HG03196 (cell line): ENCODE results near the gene C5orf15.

ENCODE experiments used
- ATAC-seq: cut with Tn5 transposase; IDR thresholded peaks from one replicate; pipeline ENCODE4 v1.9.1; 2021; ENCODE audit not compliant: unreplicated experiment

C5orf15 gene

DNA sequence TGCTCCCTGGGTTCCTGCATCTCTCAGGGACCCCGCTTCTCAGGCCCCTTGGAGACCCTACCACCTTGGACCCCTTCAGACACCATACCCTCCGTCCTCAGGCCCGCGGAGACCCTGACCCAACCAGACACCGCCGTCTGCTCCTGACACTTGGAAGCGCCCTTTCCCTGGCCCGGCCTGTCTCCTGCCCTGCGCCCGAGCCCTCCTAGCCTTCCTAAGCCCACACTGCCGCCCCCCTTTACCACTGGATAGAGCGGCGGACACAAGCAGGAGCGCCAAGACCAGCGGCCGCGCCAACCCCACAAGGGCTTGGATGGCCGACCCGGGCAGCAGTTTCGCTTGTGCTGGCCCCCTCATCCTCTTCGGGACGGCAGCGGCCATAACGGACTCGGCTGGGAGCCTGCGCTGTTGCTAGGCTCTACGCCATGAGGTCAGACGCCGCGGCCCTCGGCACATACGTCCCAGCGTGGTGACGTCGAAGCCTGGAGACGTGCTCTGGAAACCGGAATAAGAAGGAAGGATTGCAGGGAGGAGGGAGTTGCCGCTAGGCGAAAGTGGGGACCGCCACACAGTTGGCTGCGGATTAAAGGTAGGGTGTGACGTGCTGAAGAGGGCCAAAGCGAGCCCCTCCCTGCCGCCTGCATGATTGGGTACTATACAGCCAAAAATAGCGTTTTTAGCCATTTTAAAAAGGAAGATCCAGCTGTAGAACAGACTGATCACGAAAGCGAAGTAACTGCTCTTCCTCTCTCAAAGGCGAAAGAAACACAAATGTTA is at the start of gene C5orf15:
C5orf15 (minus strand) TSS at position 422 of the 777 bp plus-strand sequence; CDS start at position 381, 41 bp downstream.
- peak; percentile 94 for ATAC-seq

DNA sequence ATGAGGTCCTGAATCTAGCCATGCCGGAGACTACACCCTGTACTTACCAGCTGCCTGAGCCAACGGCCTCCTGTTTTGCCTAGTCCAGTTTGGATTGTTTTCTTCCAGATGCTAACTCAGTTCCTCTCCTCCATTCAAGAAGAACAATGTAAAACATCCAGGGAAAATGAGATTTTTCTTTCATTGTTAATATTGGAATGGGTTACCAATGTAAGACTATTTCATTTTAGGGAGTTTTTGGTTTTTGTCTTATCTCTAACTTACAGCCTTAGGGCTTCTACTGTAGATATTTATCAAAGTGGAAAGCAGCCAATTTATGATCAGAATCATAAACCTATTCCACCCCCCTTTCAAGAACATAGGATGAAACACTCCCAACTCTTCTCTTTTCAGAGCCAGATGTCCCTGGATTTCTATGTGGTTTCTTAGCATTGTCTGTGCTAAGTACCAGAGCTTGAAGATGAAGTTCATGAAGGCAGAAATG is 39.9 kb upstream of the C5orf15 start:
- ATAC-seq = no peak

DNA sequence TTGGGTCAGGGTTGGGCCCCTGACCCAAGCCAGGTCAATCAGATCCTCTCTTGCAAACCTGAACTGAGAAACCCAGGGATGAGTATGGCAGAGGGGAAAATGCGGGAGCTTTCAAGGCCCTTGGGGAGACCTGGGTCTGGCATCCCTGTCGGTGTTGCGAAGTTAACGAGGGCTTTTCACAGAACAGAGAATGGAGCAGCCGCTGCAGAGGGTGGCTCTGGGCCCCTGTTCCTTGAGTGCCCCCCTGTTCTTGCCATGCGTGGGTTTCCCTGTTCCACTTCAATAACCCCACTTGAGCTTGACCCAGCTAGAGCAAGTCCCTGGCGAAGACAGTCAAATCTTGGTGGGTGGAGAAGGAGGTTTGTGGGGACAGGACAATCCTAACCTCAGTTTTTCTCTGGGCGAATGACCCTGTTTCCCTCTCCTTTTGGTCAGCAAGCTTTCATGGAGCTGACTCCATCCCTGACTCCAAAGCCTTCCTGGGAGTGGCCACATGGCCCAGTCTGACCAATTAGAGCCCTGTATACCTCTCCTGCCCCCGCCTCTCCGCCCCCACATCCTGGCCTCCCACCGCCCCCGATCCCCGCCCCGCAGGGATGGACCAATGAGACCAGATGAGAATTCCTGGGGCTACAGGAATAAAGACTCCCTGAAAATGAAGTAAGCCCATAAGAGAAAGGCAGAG is 39.3 kb upstream of the C5orf15 start:
- no peak for ATAC-seq

DNA sequence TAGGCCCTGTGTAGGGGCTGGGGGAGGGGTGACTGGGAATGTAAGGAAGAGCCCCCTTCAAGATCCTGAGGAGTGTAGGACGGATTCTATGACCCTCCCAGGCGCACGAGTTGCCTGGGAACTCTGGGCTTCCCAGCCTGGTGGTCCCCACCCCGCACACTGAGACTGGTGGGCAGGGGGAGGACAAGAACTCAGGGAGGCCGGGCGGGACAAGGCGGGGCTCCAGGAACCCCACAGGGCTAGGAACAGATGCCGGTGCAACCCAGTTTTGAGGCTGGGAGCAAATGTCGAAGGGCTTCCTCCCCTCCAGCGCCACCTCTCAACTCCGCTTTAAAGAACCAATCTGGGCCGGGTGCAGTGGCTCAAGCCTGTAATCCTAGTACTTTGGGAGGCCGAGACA is 37.7 kb upstream of the C5orf15 start:
- ATAC-seq = no peak

DNA sequence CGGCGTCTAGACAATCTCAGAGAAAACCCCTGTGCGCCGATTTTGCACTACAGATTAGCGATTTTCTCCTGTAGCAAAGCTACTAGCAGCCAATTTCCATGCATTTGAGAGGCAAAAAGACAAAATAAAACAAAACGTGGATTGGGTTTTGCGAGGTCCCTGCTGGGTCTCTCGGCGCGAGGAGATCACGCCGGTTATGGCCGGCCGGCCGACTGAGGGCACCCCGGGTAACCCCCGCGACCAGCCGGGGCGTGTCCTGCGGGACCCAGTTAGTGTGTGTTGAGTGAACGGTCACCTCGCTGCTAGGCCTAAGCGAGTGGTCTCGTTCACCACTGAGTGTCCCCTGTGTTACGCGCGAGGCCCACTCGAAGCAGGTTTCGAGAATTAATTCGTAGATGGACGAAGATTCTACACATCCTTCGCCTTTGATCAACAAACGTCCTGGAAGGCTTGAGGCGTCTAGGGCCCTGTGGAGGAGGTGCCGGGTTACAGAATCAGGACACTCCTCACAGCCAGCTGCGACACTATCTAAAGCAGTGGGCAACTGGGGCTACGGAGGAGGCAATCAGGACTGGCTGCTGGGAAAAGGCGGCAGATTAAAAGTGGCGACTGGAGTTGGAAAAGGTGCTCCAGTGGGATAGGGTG is 37.1 kb upstream of the C5orf15 start:
- no peak for ATAC-seq

DNA sequence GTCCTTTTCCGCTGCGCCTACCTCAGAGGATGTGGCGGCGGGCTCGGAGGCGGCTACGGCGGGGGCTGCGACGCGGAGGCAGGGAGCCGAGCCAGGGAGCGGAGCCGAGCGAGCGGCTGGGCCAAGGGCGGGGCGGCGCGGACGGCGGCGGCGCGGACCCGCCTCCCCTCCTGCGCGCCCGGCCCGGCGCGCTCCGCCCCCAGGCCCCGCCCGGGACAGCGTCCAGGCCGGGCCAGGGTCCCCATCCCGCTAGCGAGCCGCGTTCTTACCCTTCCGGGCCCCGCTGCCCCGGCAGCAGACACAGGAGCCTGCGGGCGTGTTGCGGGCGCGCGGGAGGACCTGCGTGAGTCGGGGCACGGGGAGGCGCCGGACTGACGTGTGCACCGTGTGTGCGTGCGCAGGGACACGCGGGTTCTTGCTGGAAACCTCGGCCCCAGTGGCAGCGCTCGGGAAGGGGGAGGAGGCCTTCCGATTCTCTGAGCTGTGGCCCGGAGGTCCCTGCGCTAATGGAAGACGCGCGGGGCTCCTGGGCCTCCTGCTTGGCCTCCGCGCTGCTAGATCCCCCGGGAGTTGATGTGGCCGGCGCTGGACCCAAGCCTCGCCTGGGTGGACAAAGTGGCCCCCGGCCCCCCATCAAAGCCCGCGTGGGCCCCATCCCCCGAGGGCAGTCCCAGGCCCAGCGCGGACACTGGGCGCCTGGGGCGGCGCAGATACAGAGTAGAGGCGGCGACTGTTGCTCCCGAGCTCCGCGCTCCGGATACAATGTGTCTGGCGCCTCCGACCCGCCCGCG is 36.4 kb upstream of the C5orf15 start, which contains the start of gene VDAC1:
VDAC1 (minus strand) TSS at position 350 of the 791 bp plus-strand sequence. CDS start 11,963 bp downstream, outside the sequence.
- peak; percentile 70 for ATAC-seq

DNA sequence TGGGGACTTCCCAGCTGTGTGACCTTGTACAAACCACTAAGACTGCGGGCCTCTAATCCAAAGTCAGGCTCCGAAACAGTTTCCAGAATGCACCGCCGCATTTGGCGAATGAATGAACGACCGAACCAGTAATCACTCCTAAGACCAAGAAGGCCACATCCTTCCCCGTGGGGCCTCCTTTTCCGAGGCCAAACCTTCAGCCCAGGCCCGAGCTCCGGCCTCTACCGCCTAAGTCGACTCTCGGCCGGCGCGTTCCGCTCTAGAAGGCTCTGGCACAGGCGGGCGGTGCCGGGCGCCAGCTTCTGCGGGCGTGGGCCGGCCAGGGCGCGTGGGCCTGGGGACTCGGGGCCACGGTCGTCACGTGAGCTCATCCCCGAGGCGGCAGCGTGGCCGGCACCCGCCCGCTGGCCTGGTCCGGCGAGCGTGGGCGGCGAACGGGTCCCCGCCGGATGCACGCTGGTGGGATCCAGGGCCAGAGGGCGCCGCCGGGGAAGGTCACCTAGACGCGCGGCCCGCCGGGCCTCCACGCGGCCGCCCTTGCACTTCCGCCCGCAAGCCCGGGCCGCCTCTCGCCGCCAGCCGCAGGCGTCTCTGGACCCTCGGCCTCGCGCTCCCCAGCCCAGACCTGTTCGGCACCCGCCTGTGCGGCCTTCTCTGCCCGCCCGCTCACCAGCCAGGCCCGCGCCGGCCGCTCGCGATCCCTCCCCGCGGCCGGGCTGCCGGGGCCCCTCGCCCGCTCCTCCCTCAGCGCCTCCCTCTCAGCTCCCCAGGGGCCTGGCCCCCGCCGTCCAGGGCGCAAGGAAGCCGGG is 35.6 kb upstream of the C5orf15 start:
- ATAC-seq = peak; percentile 40

DNA sequence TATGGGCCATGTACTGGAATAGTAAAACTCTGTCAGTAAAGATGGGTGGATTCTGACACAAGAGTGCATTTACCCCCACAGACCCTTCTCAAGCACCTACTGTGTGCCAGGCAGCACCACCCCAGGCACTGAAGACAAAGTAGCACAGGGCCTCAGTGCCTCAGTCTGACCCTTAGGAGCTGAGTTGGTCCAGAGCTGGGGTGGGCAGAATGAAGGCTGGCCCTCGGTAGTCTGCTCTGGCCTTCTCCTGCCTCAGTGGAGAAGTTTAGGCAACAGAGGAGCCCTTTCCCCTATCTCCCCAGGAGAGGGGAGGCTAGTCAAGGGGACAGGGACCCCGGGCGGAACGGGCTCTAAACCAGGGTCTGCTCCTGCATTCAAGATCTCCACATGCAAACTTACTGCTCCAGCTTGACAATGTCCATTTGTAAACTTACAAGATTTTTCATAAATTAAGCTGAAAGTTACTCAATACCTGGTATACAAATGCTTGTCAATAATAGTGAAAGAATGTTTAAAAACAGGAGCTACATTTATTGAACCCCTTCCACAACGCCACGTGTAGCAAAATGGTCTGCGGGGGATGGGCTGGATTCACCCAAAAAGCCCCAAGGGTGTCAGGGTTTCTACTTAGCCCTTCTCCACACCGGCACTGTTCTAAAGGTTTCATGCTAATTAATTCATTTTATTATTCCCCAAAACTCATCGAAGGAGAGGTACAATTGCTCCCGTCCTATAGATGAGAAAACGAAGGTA is 34.8 kb upstream of the C5orf15 start:
- ATAC-seq = no peak

DNA sequence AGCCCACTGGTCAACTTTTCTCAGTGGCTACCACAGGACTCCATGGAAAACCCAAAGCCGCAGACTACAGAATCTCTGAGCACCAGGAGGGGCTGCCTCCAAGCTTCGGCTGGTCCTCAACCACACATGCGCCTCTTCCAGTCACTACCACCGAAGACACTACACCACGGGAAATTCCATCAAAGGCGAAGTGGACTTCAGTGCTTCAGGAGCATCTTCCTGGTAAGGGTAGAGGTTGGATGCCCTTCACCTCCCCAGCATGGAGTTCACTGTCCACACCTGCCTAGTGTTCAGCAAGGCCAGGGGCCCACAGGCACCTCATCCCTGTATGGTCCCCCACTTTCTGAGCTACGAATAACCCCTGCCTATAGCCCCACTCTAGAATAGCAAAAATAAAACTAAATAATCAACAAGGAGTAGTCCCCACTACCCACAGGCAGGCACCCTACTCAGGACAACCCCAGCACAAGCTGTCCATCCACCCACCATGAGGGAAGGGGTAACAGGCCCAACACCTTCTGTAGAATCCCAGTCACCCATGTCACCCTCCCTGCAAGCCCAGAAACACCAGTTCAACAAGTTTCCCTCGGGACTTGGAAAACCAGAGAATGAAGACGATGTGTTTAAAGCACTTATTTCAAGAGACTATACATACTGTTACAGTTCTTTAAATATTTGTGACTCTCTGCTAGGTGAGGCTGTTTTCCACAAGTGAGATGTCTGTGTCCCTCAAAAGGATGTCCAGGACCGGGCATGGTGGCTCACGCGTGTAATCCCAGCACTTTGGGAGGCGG is 33.7 kb upstream of the C5orf15 start:
- ATAC-seq = no peak

DNA sequence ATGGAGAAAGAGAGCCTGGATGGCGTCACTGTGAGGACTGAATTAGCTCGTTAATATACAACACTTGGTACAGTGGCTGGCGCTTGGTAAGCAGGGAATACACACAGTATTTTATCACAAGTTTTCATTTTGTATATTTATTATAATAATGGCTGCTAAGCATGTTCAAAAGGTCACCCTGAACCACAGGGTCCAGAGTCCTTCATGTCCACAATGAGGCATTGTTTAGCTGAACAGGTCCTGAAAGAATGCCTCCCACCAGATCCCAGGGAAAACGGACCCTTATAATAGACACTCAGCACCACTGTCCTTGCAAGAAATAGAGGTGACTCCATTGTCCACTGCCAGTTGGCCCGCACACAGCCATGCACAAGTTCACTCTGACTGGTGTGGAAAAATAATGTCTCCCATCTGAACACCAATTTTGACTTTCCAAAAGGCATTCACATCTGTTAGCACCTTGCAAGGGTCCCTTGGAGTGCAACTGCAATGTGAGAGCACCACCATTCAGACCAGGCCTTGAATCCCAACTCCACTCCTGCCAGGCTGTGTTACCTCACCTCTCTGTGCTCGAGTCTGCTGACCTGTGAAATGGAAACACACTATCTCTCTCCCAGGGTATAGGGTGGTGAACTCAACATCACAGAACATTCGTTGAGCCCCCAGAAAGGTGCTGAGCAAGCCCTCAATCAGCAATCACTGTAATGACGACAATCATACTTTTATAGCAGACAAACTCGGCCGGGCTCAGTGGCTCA is 32.5 kb upstream of the C5orf15 start:
- ATAC-seq = no peak

DNA sequence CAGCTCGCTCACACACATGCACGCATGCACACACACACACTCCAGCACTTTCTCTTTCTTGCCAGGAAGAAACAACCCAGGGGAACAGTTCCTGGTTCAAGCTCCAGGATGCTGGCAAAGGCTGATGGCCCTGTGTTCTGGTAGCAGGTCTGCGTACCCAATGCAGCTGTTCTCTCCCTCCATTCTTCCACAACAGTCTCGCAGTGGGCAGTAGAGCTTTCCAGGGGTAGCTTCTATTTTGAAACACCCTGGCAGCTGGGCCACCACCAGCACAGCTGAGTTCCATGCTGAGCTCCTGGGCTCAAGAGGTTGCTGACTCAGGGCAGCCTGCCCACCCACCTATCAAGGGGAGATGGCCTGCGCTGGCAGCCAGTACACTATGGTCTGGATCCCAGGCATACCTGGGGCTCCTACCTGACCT is 31.7 kb upstream of the C5orf15 start:
- no peak for ATAC-seq

DNA sequence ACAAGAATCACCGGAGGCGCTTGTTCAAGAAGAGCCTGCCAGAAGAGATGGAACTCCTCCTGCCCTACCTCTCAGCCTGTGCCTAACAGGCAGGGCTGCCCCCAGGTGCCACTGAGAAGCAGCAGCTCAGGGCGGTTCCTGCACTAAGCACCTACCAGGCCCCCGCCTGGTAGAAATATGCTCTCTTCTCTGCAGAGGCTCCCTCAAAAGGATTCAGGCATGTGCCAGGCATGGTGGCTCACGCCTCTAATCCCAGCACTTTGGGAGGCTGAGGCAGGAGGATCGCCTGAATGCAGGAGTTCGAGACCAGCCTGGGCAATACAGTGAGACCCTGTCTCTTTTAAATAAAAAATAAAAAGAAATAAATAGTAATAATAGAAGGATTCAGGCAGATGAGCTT is 30.4 kb upstream of the C5orf15 start:
- no peak for ATAC-seq

DNA sequence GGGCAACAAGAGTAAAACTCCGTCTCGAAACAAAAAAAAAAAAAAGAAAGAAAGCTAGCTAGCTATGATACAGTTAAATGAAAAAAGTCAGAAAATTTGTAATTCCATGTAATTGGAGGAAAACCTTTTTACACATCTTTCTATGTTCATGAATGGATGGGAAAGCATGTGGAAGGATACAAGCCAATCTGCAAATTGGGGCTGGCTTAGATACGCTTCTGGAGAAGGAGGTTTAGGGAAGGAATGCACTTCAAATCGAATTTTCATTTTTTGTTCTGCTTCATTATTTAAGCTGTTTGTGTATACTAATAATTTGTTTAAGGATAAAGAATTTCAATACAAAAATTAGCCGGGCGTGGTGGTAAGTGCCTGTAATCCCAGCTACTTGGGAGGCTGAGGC is 29.6 kb upstream of the C5orf15 start:
- ATAC-seq = no peak

DNA sequence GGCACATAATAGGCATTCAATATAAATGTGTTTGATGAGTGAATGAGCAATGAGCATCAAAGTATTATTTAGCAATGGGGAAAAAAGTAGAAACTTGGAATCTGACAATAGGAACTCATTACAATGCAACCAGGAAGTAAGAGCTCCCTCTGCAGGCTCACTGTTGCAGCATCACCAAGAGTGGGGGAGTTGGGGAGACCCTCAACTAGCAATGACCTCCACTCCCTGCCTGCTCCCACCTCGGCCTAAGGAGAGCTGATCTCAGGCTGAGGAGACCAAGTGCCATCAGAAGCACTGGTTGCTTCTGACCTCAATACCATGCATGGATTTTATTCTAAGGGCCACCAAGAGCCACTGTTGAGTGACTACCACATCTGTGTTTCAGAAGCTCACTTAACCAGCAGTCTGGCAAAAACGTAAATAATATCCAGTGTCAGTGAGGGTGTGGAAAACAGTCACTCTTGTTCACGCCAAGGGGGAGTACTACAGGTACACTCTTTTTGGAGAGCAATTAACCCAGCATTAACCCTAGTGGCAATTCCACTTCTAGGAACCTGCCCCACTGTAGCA is 28.3 kb upstream of the C5orf15 start:
- no peak for ATAC-seq

DNA sequence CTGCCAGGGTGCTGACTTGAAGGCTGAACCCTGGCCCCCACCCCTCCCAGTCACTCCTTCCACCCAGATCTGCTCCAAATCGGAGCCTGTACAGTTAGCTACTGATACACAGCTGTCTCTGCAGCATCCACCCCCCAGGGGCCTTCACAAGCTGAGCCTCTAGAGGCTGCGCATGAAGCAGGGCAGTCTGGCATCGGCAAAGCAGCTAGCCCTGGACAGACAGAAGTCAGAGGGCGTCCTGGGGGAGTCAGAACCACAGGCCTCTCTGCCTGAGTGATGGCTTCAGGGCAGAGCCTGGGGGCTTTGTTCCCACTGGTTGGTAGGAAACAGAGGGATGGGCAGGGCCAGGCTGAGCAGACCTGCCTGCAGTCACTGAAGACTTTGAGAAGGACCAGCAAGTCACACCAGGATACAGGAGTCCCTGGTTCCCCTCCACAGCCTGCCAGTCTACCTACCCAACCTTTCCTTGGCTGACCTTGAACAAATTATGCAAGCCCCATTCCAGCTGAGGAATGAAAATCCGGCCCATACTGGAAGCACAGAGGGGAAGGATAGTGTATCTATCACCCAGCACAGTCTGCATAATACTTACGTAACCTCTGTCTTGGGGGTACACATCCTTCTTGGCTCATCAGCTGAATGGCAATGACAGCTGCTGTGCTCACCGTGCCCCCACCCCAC is 27.6 kb upstream of the C5orf15 start:
- no peak for ATAC-seq

DNA sequence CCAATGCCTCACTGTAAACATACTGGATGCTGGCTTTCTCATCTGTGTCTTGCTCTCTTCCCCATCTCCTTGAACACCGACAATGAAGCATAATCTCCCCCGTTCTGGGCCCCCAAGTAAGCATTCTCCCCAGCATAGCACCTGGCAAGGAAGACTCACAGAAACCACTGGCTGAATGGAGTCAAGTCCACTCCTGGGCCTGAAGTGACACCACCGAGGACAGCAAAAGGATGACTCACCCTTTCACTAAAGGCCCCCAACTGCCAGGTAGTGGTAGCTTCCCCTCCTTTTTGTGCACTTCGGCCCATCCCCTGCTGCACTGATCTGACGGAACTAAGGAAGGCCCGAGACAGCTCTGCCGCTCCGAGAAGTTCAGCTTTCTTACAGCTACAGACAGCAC is 26.9 kb upstream of the C5orf15 start:
- ATAC-seq = no peak

DNA sequence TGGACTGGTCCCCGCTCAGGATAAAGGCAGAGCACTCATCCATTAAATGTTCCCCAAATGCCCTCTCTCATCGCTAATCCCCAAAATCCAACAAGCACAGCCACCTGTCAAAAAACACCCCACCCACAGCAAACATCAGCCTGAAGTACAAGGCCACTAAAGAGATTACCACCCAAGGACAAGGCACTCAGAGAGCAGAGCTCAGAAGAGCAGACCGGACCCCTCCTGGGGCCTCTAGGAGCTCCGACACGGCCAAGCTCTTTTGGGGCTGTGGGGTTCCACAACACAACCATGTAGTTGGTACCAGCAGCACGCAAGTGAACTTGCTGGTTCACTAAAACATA is 26.5 kb upstream of the C5orf15 start:
- ATAC-seq = no peak
